Stimulated activated naive CD4-positive, alpha-beta T cell treated with Interleukin-2 at 50 U/mL for 16 hours (primary cell): ENCODE data around the gene KIF18A.

Experiments
- DNase-seq: peaks from one replicate; lab custom pipeline; 2025; lab: John Stamatoyannopoulos, UW

The KIF18A gene

DNA sequence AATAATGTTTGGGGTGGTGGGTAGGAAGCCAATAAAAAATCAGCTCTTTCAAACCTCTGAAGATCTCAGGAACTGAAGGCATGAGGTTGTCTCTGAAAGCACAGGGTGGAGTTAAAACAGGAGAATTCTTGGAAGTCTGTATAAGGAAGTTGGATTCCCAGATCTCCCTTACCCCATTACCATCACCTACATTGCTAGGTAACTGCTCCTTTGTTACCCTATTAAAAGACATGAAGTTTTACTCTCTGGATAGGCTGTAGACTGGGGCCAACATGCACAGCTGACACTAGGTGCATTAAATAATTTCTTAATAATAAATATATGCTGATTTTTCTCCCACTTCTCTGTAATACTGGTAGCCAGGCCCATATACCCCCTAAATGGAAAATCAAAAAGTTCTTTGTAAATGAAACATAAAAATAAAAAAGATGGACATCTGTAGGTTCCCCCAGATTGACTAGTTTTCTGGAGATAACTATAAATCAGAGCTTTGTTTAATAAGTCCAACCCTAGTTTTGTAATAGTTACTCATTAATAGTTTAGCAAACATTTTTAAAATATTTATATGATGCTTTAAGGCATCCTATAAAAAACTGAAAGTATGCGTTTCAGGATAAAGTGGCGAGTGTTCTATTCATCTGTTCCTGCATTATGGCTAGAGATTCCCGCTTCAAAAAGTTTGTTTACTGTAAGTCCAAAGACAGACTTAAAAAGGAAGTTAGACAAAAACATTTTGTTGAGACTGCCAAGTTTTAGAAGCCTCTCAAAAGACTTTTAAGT lies 63.8 kb downstream of the KIF18A start:
- DNase-seq, result no peak

- no peak for DNase-seq
These were observed 67.6 kb downstream of the KIF18A start for GRCh38 chr11:28040384-28040783.

GRCh38 chr11:28038775-28039174 lies 69.2 kb downstream of the KIF18A start:
- DNase-seq, result no peak

DNA sequence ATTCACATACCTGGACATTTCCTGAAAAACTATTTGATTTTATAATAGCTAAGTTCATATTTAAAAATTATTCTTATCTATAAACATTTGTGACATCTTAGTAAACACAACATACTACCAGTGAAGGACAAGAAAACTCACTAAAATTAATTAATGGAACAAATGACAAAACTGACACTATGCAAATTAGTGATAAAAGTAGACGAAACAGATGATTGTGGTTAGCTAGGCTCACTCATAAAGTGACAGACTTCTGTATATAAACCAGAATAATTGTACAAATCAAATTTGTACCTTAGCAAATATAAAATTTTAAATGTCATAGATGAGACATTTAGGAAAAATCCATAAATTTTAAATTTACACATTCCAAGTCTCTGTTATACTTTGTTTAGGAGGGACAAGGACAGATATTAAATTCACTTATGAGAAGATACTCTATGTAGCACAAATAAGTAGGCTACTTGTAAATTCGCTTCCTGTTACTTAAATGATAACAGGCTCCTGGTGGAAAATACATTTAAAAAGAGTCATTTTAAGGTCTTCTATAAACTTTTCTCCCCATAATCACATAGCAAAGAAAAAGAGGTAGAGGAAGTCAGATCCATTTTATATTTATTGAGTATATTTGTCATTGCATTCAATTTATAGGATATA lies 81.2 kb downstream of the KIF18A start:
- DNase-seq, result no peak

GRCh38 chr11:28017816-28018215 lies 90.1 kb downstream of the KIF18A start:
- DNase-seq, result no peak

- DNase-seq, result no peak
These were observed 96.1 kb downstream of the KIF18A start for GRCh38 chr11:28011813-28012212.

- DNase-seq, result no peak
These were observed 98.0 kb downstream of the KIF18A start for GRCh38 chr11:28009996-28010395.

DNA sequence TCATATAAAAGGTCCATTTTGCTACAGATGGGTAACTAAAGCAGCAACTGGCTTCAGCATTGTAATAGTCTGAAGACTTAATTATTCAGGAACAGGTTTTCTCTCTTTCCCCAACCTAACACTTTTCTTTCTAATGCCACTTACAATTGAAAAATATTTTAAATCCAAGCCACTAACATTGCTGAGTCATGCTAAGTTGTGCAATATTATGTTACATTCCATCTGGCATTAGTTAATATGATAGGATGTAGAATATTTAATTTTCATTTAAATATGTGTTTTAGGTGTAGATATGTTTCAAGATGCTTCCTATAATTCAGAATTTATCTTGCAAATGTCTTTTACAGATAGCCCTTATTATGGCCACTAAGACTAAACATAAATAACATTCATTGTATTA lies 98.6 kb downstream of the KIF18A start:
- no peak for DNase-seq

- DNase-seq, result no peak
These were observed 104.3 kb downstream of the KIF18A start for GRCh38 chr11:28003615-28004014.

GRCh38 chr11:27998552-27998951 lies 109.4 kb downstream of the KIF18A start:
- no peak for DNase-seq

DNA sequence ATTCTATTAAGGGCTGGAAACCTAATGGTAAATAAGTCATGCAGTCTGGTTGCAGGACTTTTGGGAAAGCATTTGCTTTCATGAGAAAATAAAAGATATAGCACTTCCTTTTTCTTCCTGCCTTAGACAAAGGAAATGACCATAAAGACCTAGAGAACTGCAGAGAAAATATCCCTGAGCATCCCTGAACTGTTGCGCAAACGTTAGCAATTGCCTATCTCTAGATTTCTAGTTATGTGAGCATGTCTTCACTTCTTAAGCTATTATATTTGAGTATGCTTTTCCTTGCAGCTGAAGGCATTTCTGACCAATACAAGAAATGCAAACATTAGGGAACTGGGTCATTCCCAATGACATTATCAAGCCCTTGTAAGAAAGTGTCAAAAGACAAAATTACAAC lies 110.6 kb downstream of the KIF18A start:
- DNase-seq, result no peak

GRCh38 chr11:27996066-27996465 lies 111.9 kb downstream of the KIF18A start:
- DNase-seq, result no peak

DNA sequence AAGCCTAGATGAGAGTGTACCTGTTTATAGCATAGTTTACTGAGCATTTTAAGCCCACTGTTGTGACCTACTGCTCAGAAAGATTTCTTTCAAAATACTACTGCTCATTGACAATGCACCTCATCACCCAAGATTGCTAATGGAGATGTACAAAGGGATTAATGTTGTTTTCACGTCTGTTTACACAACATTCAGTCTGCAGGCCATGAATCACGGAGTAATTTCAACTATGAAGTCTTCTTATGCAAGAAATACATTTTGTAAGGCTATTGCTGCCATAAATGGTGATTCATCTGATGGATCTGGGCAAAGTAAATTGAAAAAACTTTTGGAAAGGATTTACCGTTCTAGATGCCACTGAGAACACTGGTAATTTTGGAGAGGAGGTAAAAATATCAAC lies 112.9 kb downstream of the KIF18A start:
- DNase-seq, result no peak

GRCh38 chr11:27991736-27992135 lies 116.2 kb downstream of the KIF18A start:
- DNase-seq, result no peak

DNA sequence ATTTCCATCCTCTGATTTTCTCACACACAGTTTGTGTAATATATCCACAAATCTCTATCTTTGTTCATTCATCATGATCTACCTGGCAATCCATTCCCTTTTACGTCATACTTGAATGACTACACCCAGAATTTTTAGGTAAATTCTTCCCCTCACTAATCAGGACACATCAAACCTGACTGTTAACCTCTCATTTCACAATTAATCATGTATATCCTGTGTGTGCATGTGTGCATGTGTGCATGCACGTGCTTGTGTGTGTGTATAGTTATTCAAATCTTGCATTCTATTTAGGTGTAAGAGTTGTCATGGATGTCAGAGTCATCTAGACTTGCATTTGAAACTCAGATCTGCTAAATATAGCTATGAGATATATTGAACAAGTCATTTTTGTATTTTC lies 130.4 kb downstream of the KIF18A start:
- no peak for DNase-seq

GRCh38 chr11:27977031-27977430 lies 130.9 kb downstream of the KIF18A start:
- no peak for DNase-seq

DNA sequence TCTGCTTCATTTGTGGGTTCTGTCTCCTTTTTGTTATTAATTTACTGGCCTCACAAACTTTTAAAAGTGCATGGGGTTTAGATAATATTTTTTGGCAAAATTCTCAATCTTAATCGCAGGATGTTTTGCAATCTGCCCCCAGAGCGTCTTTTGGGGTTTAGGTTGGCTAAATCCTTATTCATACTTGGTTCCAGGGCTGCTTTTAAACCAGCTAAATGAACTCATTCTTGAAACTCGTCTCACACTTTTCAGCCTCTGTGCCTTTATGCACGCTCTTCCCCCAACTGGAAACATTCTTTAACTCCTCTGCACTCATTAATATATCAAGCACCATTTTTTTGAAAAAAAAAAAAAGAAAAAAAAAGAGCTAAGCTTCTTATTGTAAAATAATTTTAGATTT lies 131.7 kb downstream of the KIF18A start:
- DNase-seq, result no peak

DNA sequence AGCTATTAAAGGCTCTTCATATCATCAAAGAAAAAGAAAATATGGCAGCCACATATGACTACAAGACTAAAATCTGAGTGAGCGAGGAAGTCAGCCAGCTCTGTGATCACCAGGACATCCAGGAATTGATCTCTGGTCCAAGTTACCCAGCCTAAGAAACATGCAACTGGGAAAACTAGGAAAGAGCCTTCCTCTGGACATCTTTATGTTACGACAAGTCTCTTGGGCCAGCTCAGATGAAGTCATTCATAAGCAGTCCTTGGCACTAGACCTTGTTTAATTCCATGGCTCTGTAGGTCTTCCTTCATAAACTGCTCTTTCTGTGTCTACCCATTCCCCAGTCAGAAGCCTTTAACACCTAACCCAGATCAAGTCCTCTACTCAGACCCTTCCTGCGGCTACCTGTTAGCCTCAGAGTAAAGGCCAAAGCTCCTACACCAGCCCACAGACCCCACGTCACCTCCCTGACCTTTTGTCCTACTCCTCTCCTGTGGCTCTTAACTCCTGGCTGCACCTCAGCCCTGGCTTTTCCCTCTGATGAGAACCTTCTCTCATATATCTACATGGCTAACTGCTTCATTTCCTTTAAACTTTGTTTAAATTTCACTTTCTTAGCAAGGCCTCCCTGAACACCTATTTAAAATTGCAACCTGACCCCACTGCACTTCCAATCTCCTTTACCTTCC lies 134.0 kb downstream of the KIF18A start:
- DNase-seq, result no peak

DNA sequence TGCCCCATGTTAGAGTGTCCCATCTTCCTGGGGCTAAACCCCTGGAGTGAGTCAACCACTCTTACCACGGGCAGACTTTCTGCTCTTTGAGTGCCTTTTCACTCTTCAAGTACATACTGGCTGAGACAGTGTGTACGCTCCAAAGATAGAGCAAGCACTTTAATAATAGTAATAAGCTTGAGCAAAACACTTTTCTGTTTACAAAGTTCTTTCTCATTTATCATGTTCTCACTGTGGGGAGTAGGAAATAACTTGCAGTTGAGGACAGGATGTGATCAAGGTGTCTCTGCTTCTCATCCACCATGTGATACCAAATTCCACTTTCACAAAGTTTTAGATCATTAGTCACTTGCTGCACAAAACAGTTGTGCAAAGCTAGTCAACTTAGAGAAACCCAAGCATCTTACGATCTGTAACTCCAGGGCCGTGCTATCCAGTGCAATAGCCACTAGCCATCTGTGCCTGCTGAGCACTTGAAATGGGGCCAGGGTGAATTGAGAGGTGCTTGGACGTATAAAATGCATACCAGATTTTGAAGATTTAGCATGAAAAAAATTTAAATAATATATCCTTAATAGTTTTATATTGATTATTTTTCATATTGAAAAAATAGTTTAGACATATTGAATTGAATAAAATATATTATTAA lies 135.3 kb downstream of the KIF18A start:
- no peak for DNase-seq

GRCh38 chr11:27971171-27971570 lies 136.8 kb downstream of the KIF18A start:
- no peak for DNase-seq
